ENCODE data around the gene DNAJC24. TPM values are rescaled to one million over a fixed set of nuclear protein-coding genes. Genes with fewer than 3 reads are reported as not detected.

The DNAJC24 gene
- total RNA-seq, 2 donors from 2014 or later, result 18.7 to 20.7 TPM

DNA sequence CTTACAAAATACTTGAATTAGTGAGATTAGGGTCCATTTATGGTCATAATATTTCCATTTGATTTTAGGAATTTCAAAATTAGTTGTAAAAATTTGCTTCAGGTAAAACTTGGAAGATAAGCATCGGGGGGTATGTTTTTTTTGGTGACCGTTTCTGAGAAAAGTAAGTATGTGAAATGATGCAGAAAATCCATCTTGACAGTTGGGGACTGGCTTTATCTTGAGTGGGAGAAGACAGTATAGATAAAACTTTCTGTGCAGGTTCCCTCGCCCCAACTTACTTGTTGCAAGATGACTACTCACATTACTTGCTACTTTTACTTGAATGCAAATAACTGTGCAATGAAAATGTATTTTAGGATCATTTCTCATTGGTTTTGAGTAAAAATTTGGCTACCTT lies 49.5 kb downstream of the DNAJC24 start:
- H3K4me3 ChIP-seq, result no peak overlapping the region
- no peaks in the 10 kb centered on the region for H3K36me3 ChIP-seq
- H3K4me1 ChIP-seq (ENCODE audit: control insufficient read depth in 1 of 2, low read depth in 2 of 2), result peaks cover 5 to 13% of the 10 kb centered on the region in 2 donors
- no peak overlapping the region for H3K27ac ChIP-seq
- H3K27me3 ChIP-seq (replicated peaks; ENCODE audit: insufficient read depth), result no peaks in the 10 kb centered on the region
- H3K9me3 ChIP-seq, result no peaks in the 10 kb centered on the region
- no peak for DNase-seq (ENCODE audit: low spot score)
- TF ChIP-seq, protein P1, sequence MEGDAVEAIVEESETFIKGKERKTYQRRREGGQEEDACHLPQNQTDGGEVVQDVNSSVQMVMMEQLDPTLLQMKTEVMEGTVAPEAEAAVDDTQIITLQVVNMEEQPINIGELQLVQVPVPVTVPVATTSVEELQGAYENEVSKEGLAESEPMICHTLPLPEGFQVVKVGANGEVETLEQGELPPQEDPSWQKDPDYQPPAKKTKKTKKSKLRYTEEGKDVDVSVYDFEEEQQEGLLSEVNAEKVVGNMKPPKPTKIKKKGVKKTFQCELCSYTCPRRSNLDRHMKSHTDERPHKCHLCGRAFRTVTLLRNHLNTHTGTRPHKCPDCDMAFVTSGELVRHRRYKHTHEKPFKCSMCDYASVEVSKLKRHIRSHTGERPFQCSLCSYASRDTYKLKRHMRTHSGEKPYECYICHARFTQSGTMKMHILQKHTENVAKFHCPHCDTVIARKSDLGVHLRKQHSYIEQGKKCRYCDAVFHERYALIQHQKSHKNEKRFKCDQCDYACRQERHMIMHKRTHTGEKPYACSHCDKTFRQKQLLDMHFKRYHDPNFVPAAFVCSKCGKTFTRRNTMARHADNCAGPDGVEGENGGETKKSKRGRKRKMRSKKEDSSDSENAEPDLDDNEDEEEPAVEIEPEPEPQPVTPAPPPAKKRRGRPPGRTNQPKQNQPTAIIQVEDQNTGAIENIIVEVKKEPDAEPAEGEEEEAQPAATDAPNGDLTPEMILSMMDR (IDR thresholded peaks at IDR 0.05), result no peak
- no peak for ATAC-seq (ENCODE audit: insufficient number of reproducible peaks, low FRiP score, low read depth)

DNA sequence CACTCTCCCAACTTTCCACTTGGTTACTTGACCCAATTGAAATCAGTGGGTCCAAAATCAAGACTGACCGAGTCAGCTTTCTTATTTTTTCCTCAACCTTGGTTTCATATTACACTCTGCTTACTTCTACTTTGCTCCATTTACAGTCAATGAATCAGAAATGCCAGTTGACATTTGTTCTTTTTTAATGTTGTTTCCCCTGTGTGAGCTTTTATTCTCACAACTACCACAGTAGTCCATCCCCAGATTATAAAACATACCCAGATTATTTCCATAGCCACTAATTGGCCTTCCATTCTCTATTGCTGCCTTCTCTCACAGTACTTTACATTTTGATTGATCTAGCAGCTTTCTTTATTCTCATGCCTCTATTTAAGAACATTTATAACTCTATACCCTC lies 50.0 kb downstream of the DNAJC24 start:
- H3K27ac ChIP-seq, result no peak overlapping the region
- H3K9me3 ChIP-seq, result no peaks in the 10 kb centered on the region
- TF ChIP-seq, protein P1 (IDR thresholded peaks at IDR 0.05), result no peak
- peaks cover 5 to 13% of the 10 kb centered on the region in 2 donors for H3K4me1 ChIP-seq (ENCODE audit: control insufficient read depth in 1 of 2, low read depth in 2 of 2)
- no peak for ATAC-seq (ENCODE audit: insufficient number of reproducible peaks, low FRiP score, low read depth)
- H3K4me3 ChIP-seq, result no peak overlapping the region
- H3K27me3 ChIP-seq (replicated peaks; ENCODE audit: insufficient read depth), result no peaks in the 10 kb centered on the region
- H3K36me3 ChIP-seq, result no peaks in the 10 kb centered on the region
- DNase-seq (ENCODE audit: low spot score), result no peak

DNA sequence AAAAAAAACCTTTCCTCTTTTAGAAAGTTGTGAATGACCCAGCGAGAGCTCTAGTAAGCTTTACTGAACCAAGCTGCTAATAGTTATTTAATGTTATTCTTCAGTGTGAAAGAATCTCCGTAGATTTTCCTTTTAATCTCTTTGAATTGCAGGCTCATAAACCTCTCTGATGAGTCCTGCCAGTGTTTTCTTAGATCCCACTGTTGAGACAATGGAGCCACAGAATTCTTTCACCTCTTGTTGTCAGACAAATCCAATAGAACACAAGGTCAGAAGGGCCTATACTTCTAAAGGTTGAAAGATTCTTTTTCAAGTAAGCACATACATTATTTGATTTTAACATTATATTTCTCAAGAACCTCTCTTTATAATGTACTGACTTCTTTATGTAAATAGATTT lies 52.2 kb downstream of the DNAJC24 start:
- Histone ChIP-seq H3K9me3 (no peaks in the 10 kb centered on the region), H3K36me3 (no peaks in the 10 kb centered on the region), H3K4me1 (ENCODE audit: control insufficient read depth in 1 of 2, low read depth in 2 of 2) (peaks cover 5 to 9% of the 10 kb centered on the region in 2 donors), H3K4me3 (no peak overlapping the region), H3K27me3 (replicated peaks; ENCODE audit: insufficient read depth) (no peaks in the 10 kb centered on the region), H3K27ac (no peak overlapping the region)
- no peak for ATAC-seq (ENCODE audit: insufficient number of reproducible peaks, low FRiP score, low read depth)
- no peak for DNase-seq (ENCODE audit: low spot score)
- TF ChIP-seq, protein P1 (IDR thresholded peaks at IDR 0.05), result no peak

DNA sequence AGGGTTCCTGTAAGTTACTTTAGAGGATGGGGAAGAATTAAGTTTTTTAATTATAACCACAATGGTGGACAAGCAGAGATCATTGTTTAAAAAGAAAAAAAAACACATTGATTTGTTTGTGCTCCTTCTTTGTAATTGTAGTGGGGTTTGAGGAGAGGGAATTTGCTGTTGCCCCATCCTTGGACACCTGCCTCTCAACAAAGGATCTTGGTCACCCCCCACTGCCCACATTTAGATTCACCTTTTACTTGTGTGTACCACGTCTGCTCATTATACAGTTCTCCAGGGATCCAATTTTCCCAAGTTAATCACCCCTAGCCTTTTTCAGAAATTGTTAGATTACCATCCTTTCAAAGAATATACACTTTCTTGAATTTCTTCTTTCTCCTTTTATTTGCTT lies 53.0 kb downstream of the DNAJC24 start:
- ATAC-seq (ENCODE audit: insufficient number of reproducible peaks, low FRiP score, low read depth) (no peak), DNase-seq (ENCODE audit: low spot score) (no peak)
- TF ChIP-seq, protein P1 (IDR thresholded peaks at IDR 0.05), result no peak
- no peaks in the 10 kb centered on the region for H3K9me3 ChIP-seq
- H3K4me3 ChIP-seq, result no peak overlapping the region
- H3K27ac ChIP-seq, result no peak overlapping the region
- H3K36me3 ChIP-seq, result no peaks in the 10 kb centered on the region
- no peaks in the 10 kb centered on the region for H3K27me3 ChIP-seq (replicated peaks; ENCODE audit: insufficient read depth)
- H3K4me1 ChIP-seq (ENCODE audit: control insufficient read depth in 1 of 2, low read depth in 2 of 2), result peaks cover 0 to under 1% of the 10 kb centered on the region in 2 donors

DNA sequence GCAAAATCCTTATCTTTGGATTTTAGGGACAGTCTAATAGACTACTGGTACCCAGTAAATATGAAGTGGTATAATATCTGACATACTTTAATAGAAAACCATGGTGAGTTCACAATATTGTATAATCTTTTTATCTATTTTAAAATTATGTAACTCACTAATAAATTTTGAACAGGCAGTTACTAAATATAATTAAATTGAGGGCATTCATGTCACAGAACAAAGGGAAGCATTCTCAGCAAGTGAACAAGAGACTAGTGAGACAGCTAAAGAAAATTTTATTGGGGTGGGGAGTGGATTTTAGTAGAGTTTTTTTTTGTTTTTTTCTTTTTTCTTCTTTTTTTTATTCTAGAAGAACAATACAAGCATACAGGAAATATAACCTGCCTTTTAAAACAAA lies 55.0 kb downstream of the DNAJC24 start:
- TF ChIP-seq, protein P1 (IDR thresholded peaks at IDR 0.05), result no peak
- Histone ChIP-seq H3K27ac (no peak overlapping the region), H3K4me1 (ENCODE audit: control insufficient read depth in 1 of 2, low read depth in 2 of 2) (no peaks in the 10 kb centered on the region), H3K36me3 (no peaks in the 10 kb centered on the region), H3K9me3 (no peaks in the 10 kb centered on the region), H3K4me3 (no peak overlapping the region), H3K27me3 (replicated peaks; ENCODE audit: insufficient read depth) (no peaks in the 10 kb centered on the region)
- DNase-seq (ENCODE audit: low spot score) (no peak), ATAC-seq (ENCODE audit: insufficient number of reproducible peaks, low FRiP score, low read depth) (no peak)

All from thoracic aorta (tissue), 2 donors.